ENCODE data around the gene NOVA2.
A peak's percentile ranks its signal among the peaks of the same experiment; 100 is the strongest.

- TF ChIP-seq EZH2 (IDR thresholded peaks at IDR 0.05; ENCODE audit: borderline replicate concordance, low read depth, low read length, severe bottlenecking), result no peak
- TF ChIP-seq CTCF (IDR thresholded peaks at IDR 0.05; ENCODE audit: extremely low read depth in 1 of 2, insufficient read depth in 1 of 2, low read depth in 1 of 2, low read length in 2 of 2), result peak; percentile 56 to 86
- no peak for TF ChIP-seq POLR2A (IDR thresholded peaks at IDR 0.05; ENCODE audit: low read depth, low read length)
- TF ChIP-seq MYC (IDR thresholded peaks at IDR 0.05; ENCODE audit: low read depth, low read length), result no peak
- TF ChIP-seq POLR2AphosphoS5 (IDR thresholded peaks at IDR 0.05; ENCODE audit: insufficient read depth, low read depth, low read length), result no peak
- TF ChIP-seq MAX (IDR thresholded peaks at IDR 0.05; ENCODE audit: insufficient read depth, insufficient read length), result no peak
- no peak for TF ChIP-seq FOS (IDR thresholded peaks at IDR 0.05; ENCODE audit: borderline replicate concordance, insufficient read depth, low read length)
These were observed 42.9 kb upstream of the NOVA2 start for GRCh38 chr19:46016426-46017094.
